HG03432 (cell line): ENCODE data around the gene ACP1.

Experiments
- ATAC-seq: cut with Tn5 transposase; IDR thresholded peaks from one replicate; pipeline ENCODE4 v1.9.1; 2021; ENCODE audit warnings: mild to moderate bottlenecking, moderate library complexity; ENCODE audit not compliant: unreplicated experiment

Gene ACP1

GRCh38 chr2:264493-265468, at the start of gene ACP1:
Gene ACP1, plus strand, starts transcription at chr2:264947. Its CDS starts 18 bp downstream, at chr2:264965.
- peak; percentile 89 for ATAC-seq

- ATAC-seq = no peak
Measured at GRCh38 chr2:216068-216467, 48.7 kb upstream of the ACP1 start.

GRCh38 chr2:223451-223850, 41.3 kb upstream of the ACP1 start:
- no peak for ATAC-seq

GRCh38 chr2:223971-224760, 40.6 kb upstream of the ACP1 start:
- ATAC-seq = no peak

GRCh38 chr2:228115-228514, 36.6 kb upstream of the ACP1 start:
- no peak for ATAC-seq

- no peak for ATAC-seq
Measured at GRCh38 chr2:228518-229278, 36.0 kb upstream of the ACP1 start.

GRCh38 chr2:231521-232185, 33.1 kb upstream of the ACP1 start:
- ATAC-seq = no peak

- ATAC-seq = no peak
Measured at GRCh38 chr2:233030-233429, 31.7 kb upstream of the ACP1 start.

- no peak for ATAC-seq
Measured at GRCh38 chr2:234421-234820, 30.3 kb upstream of the ACP1 start.

GRCh38 chr2:236993-237539, 27.7 kb upstream of the ACP1 start:
- no peak for ATAC-seq

GRCh38 chr2:237878-238277, 26.9 kb upstream of the ACP1 start:
- no peak for ATAC-seq

GRCh38 chr2:238431-238830, 26.3 kb upstream of the ACP1 start:
- no peak for ATAC-seq

- no peak for ATAC-seq
Measured at GRCh38 chr2:238869-239268, 25.9 kb upstream of the ACP1 start.

GRCh38 chr2:244547-244946, 20.2 kb upstream of the ACP1 start:
- ATAC-seq = no peak

GRCh38 chr2:246489-247144, 18.1 kb upstream of the ACP1 start:
- ATAC-seq = peak; percentile 76

- no peak for ATAC-seq
Measured at GRCh38 chr2:248724-249123, 16.0 kb upstream of the ACP1 start.

- no peak for ATAC-seq
Measured at GRCh38 chr2:249538-250042, 15.2 kb upstream of the ACP1 start.

- ATAC-seq = no peak
Measured at GRCh38 chr2:252001-252602, 12.6 kb upstream of the ACP1 start.

- no peak for ATAC-seq
Measured at GRCh38 chr2:253202-253638, 11.5 kb upstream of the ACP1 start.
